IMR-90 (cell line): ENCODE results near the gene RAC2. TPM values are rescaled to one million over a fixed set of nuclear protein-coding genes. Genes with fewer than 3 reads are reported as not detected.
"Not testable (repeated sequence)": the region's sequence is repeated elsewhere in the genome, so short reads cannot be mapped to it uniquely, and the experiment has no call there.

Source experiments
- ATAC-seq: fragments of 200-7000 bp; cut with Tn5 transposase; 2 replicates; pipeline ENCODE4 v1.9.1; 2020; ENCODE audit warnings: low read depth, mild to moderate bottlenecking, moderate library complexity
- BruUV-seq: library from RNA; stranded (reverse); fragments of 400-500 nt; replicated peaks from 2 replicates; lab custom pipeline; 2021; lab: Mats Ljungman, UMichigan
- CTCF ChIA-PET: fragments of 300-600 bp; formaldehyde crosslinking; extraction: SDS; loops from one replicate; lab custom pipeline; 2021; ENCODE audit warnings: antibody characterized with exemption; lab: Yijun Ruan, JAX
- POLR2A ChIA-PET: fragments of 300-600 bp; sonication (Branson Sonifier 250); formaldehyde crosslinking; loops from one replicate; lab custom pipeline; 2022; ENCODE audit warnings: antibody characterized with exemption; ENCODE audit not compliant: unreplicated experiment; lab: Charles Lee
- DNase-seq: peaks from one replicate; pipeline ENCODE4 v3.0.0; 2013
- H2AFZ ChIP-seq: replicated peaks from 2 replicates; pipeline ENCODE3; 2013; ENCODE audit warnings: low read length, mild to moderate bottlenecking; ENCODE audit not compliant: poor library complexity
- H2AK5ac ChIP-seq: 2 replicates; pipeline ENCODE4 v1.6.1; 2013; ENCODE audit warnings: low read depth, low read length, inconsistent platforms
- H2AK9ac ChIP-seq: replicated peaks from 2 replicates; pipeline ENCODE3; 2013; ENCODE audit warnings: mild to moderate bottlenecking, low read depth, low read length, moderate library complexity; ENCODE audit not compliant: poor library complexity
- H2BK120ac ChIP-seq: 2 replicates; pipeline ENCODE4 v1.6.1; 2013; ENCODE audit warnings: low read depth, low read length, inconsistent platforms
- H2BK15ac ChIP-seq: 3 replicates; pipeline ENCODE4 v1.6.1; 2013; ENCODE audit warnings: low read depth, low read length, inconsistent platforms
- H2BK20ac ChIP-seq: 2 replicates; pipeline ENCODE4 v1.6.1; 2013; ENCODE audit warnings: low read depth, mild to moderate bottlenecking, inconsistent platforms, low read length, moderate library complexity
- H2BK5ac ChIP-seq: 2 replicates; pipeline ENCODE4 v1.6.1; 2013; ENCODE audit warnings: mild to moderate bottlenecking, low read depth, low read length, inconsistent platforms; ENCODE audit not compliant: poor library complexity, severe bottlenecking
- H3K14ac ChIP-seq: replicated peaks from 2 replicates; pipeline ENCODE4 v1.6.1; 2013; ENCODE audit warnings: low read depth, low read length, inconsistent platforms
- H3K18ac ChIP-seq: 2 replicates; pipeline ENCODE4 v1.6.1; 2013; ENCODE audit warnings: low read depth, low read length, control low read depth
- H3K23ac ChIP-seq: 2 replicates; pipeline ENCODE4 v1.6.1; 2013; ENCODE audit warnings: low read depth, low read length, inconsistent platforms
- H3K27ac ChIP-seq: 2 replicates; pipeline ENCODE4 v1.5.1; 2013; ENCODE audit warnings: mild to moderate bottlenecking, control low read depth, low read length; ENCODE audit not compliant: insufficient read depth
- H3K27me3 ChIP-seq: 2 replicates; pipeline ENCODE4 v1.6.1; 2013; ENCODE audit warnings: low read length; ENCODE audit not compliant: control insufficient read depth, insufficient read depth
- H3K36me3 ChIP-seq: 2 replicates; pipeline ENCODE4 v1.6.1; 2013; ENCODE audit warnings: low read length, mixed read lengths; ENCODE audit not compliant: control insufficient read depth, insufficient read depth
- H3K4ac ChIP-seq: 2 replicates; pipeline ENCODE4 v1.6.1; 2013; ENCODE audit warnings: low read depth, low read length, inconsistent platforms
- H3K4me1 ChIP-seq: 2 replicates; pipeline ENCODE4 v1.6.1; 2013; ENCODE audit warnings: low read length, mixed read lengths; ENCODE audit not compliant: control insufficient read depth, insufficient read depth
- H3K4me2 ChIP-seq: 2 replicates; pipeline ENCODE4 v1.6.1; 2013; ENCODE audit warnings: low read depth, mild to moderate bottlenecking, control low read depth, low read length, moderate library complexity
- H3K4me3 ChIP-seq: 2 replicates; pipeline ENCODE4 v1.5.1; 2013; ENCODE audit warnings: low read depth, mild to moderate bottlenecking, control low read depth, low read length, moderate library complexity; ENCODE audit not compliant: insufficient read depth
- H3K56ac ChIP-seq: 2 replicates; pipeline ENCODE4 v1.6.1; 2013; ENCODE audit warnings: low read length, inconsistent platforms; ENCODE audit not compliant: insufficient read depth; ENCODE audit errors: extremely low read depth
- H3K79me1 ChIP-seq, 2 experiments: 2 replicates each; pipeline ENCODE4 v1.6.1; 2013; ENCODE audit warnings: low read length in 2 of 2, inconsistent platforms in 1 of 2, low read depth in 1 of 2
- H3K9ac ChIP-seq: 2 replicates; pipeline ENCODE4 v1.6.1; 2013; ENCODE audit warnings: low read depth, low read length, control low read depth
- H3K9me1 ChIP-seq: 2 replicates; pipeline ENCODE4 v1.6.1; 2013; ENCODE audit warnings: low read length, inconsistent platforms; ENCODE audit not compliant: insufficient read depth
- H3K9me3 ChIP-seq: 2 replicates; pipeline ENCODE4 v1.6.1; 2013; ENCODE audit warnings: low read length; ENCODE audit not compliant: control insufficient read depth, insufficient read depth
- H4K20me1 ChIP-seq: 2 replicates; pipeline ENCODE4 v1.6.1; 2013; ENCODE audit warnings: low read length, inconsistent platforms; ENCODE audit not compliant: insufficient read depth
- H4K5ac ChIP-seq: 2 replicates; pipeline ENCODE4 v1.6.1; 2013; ENCODE audit warnings: mild to moderate bottlenecking, low read depth, low read length, control low read depth
- H4K8ac ChIP-seq, 2 experiments: 2 replicates each; pipeline ENCODE4 v1.6.1; 2013; ENCODE audit warnings: low read depth in 2 of 2, low read length in 2 of 2, control low read depth in 1 of 2, inconsistent platforms in 1 of 2
- H4K91ac ChIP-seq: 2 replicates; pipeline ENCODE4 v1.6.1; 2013; ENCODE audit warnings: low read depth, low read length, inconsistent platforms; ENCODE audit not compliant: insufficient read depth
- MXI1 ChIP-seq: IDR thresholded peaks from 2 replicates; pipeline ENCODE4 v1.6.1; 2012; ENCODE audit warnings: low read depth, mild to moderate bottlenecking, low read length, moderate library complexity, borderline replicate concordance
- RCOR1 ChIP-seq: IDR thresholded peaks from 2 replicates; pipeline ENCODE4 v1.6.1; 2012; ENCODE audit warnings: mild to moderate bottlenecking, low read length, improper control_type of control experiment; ENCODE audit not compliant: insufficient replicate concordance
- WGBS, 2 experiments: methylation state at CpG; one replicate each; pipeline versions ENCODE4 v1.1.5 to v1.1.7; 2013; ENCODE audit warnings: missing lambda C conversion rate in 2 of 2; ENCODE audit not compliant: insufficient read length in 1 of 2; ENCODE audit errors: extremely low coverage in 2 of 2; 5-methylcytosine and 5-hydroxymethylcytosine counted together
- dilution Hi-C: fragments of 300-500 bp; cut with HindIII; formaldehyde crosslinking; loops from one replicate; pipeline ENCODE4 v1.14.3; 2018; ENCODE audit warnings: low sequenced_read_pairs; ENCODE audit not compliant: unreplicated experiment
- in situ Hi-C: fragments of 300-500 bp; cut with MboI; formaldehyde crosslinking; loops from 3 replicates; pipeline ENCODE4 v1.14.3; 2019; ENCODE audit warnings: low sequenced_read_pairs, inconsistent platforms, mixed read lengths
- intact Hi-C: fragments of 100-400 bp; cut with micrococcal nuclease; formaldehyde crosslinking; loops from 2 replicates; pipeline ENCODE4 v1.10.0; 2022
- polyA plus RNA-seq, 3 experiments: library from polyadenylated mRNA; depleted of rRNA; stranded (reverse); fragments of >200 nt; gene quantifications; 2 replicates each; pipeline ENCODE4 v1.2.3, GENCODE V29; 2012; ENCODE audit warnings: low replicate concordance in 1 of 3
- total RNA-seq: library from RNA; depleted of rRNA; stranded (reverse); fragments of >200 nt; gene quantifications from 2 replicates; pipeline ENCODE4 v1.2.3, GENCODE V29; 2012

Gene RAC2
- total and polyA plus RNA-seq, 2 of the 4 experiments (the other 2 are of a cell fraction) = 10.0 to 72.3 TPM

GRCh38 chr22:37233751-37234631 is 10.1 kb downstream of the RAC2 start:
- POLR2A ChIA-PET = no interaction called here
- Histone ChIP-seq H3K9ac (no peak overlapping the region), H3K4me1 (peaks cover 13% of the 10 kb centered on the region), H3K27me3 (no peaks in the 10 kb centered on the region; the same call in 1 of the 2 replicates), H3K18ac (no peak overlapping the region), H4K20me1 (peaks cover 7% of the 10 kb centered on the region), H3K36me3 (no peaks in the 10 kb centered on the region), H3K79me1 (no peaks in the 10 kb centered on the region; a peak in 1 of 4 replicates), H4K8ac (no peak overlapping the region), H4K91ac (no peak overlapping the region), H2BK15ac (no peak overlapping the region), H3K9me1 (peaks cover 7% of the 10 kb centered on the region), H4K5ac (no peak overlapping the region), H2BK5ac (no peak overlapping the region), H2AK5ac (no peak overlapping the region), H3K4ac (no peak overlapping the region), H2AFZ (peak overlapping the region; percentile 43), H2BK20ac (no peak overlapping the region), H3K4me2 (no peak overlapping the region), H2AK9ac (no peak overlapping the region), H3K9me3 (no peaks in the 10 kb centered on the region), H3K27ac (no peak overlapping the region), H3K56ac (no peak overlapping the region), H3K23ac (no peak overlapping the region), H2BK120ac (no peak overlapping the region), H3K4me3 (no peak overlapping the region), H3K14ac (no peak overlapping the region)
- TF ChIP-seq RCOR1 = no peak
- TF ChIP-seq MXI1 = no peak
- BruUV-seq = no TSS peak
- ATAC-seq (no peak), DNase-seq (no peak)
- in situ Hi-C loops (no loop called here), dilution Hi-C loops (no loop called here), intact Hi-C loops (no loop called here)
- CTCF ChIA-PET = no interaction called here
- WGBS, 2 experiments = 64% methylated on average over 16 of the region's 27 CpGs; no CpG with 5 or more reads in 1 of the 2 experiments

- H2AFZ ChIP-seq, DNase-seq, H4K5ac ChIP-seq, POLR2A ChIA-PET, H2BK120ac ChIP-seq, H3K27ac ChIP-seq, H3K36me3 ChIP-seq, H3K4me2 ChIP-seq, H4K8ac ChIP-seq, H3K79me1 ChIP-seq, H2BK5ac ChIP-seq, H3K56ac ChIP-seq, H4K91ac ChIP-seq, CTCF ChIA-PET, H2AK9ac ChIP-seq, in situ Hi-C loops, H3K14ac ChIP-seq, H3K4me3 ChIP-seq, H3K18ac ChIP-seq, H3K27me3 ChIP-seq, intact Hi-C loops, H3K23ac ChIP-seq, H2BK20ac ChIP-seq, ATAC-seq, H3K9ac ChIP-seq, H2AK5ac ChIP-seq, H4K20me1 ChIP-seq, H3K4ac ChIP-seq, H3K9me3 ChIP-seq, H2BK15ac ChIP-seq, BruUV-seq, dilution Hi-C loops: not testable (repeated sequence)
- Histone ChIP-seq H3K4me1 (peaks cover 20% of the 10 kb centered on the region), H3K9me1 (peaks cover 14% of the 10 kb centered on the region)
- 90% methylated on average over 4 of the region's 12 CpGs; no CpG with 5 or more reads in 1 of the 2 experiments for WGBS, 2 experiments
Observed at GRCh38 chr22:37233371-37233750, 10.7 kb downstream of the RAC2 start.
